Measurements from ENCODE around the gene SMCO2. TPM values are rescaled to one million over a fixed set of nuclear protein-coding genes. Genes with fewer than 3 reads are reported as not detected.
A peak's percentile ranks its signal among the peaks of the same experiment; 100 is the strongest.

SMCO2 gene
- total and polyA plus RNA-seq, 2 of the 13 experiments (the other 11 are each of a cell fraction or from before 2014, with no cell fraction given), result 0.15 TPM; not detected in 1

GRCh38 chr12:27548301-27549199 lies 102.0 kb downstream of the SMCO2 start (continued):
- TF ChIP-seq ZNF816 (CRISPR knock-in tag; IDR thresholded peaks at IDR 0.05; ENCODE audit: borderline replicate concordance) (no peak), ZNF687 (CRISPR knock-in tag; IDR thresholded peaks at IDR 0.05) (no peak), THAP7 (CRISPR knock-in tag; IDR thresholded peaks at IDR 0.05) (no peak), ARID5B (CRISPR knock-in tag; IDR thresholded peaks at IDR 0.05) (0 out of 2 replicates have a peak, but pooled peaks have one; percentile 8), AKAP8 (CRISPR knock-in tag; IDR thresholded peaks at IDR 0.05) (no peak), ZSCAN31 (CRISPR knock-in tag; IDR thresholded peaks at IDR 0.05; ENCODE audit: low read depth) (no peak), ZMAT5 (CRISPR knock-in tag; IDR thresholded peaks at IDR 0.05; ENCODE audit: borderline replicate concordance, low read depth) (no peak), E2F2 (CRISPR knock-in tag; IDR thresholded peaks at IDR 0.05; ENCODE audit: borderline replicate concordance) (no peak), ATAD3A (CRISPR knock-in tag; IDR thresholded peaks at IDR 0.05) (no peak), CREB3 (CRISPR knock-in tag; IDR thresholded peaks at IDR 0.05) (no peak), SMAD3 (CRISPR knock-in tag; IDR thresholded peaks at IDR 0.05) (no peak), ZNF772 (CRISPR knock-in tag; IDR thresholded peaks at IDR 0.05) (no peak), FUBP1 (CRISPR knock-in tag; IDR thresholded peaks at IDR 0.05; ENCODE audit: borderline replicate concordance) (no peak)

Data from HepG2 (cell line).